GM21526 (cell line): Measurements from ENCODE around the gene GUCY2D.
"Not testable (repeated sequence)": the region's sequence is repeated elsewhere in the genome, so short reads cannot be mapped to it uniquely, and the experiment has no call there.

Experiments used
- ATAC-seq: cut with Tn5 transposase; IDR thresholded peaks from one replicate; pipeline ENCODE4 v1.9.1; 2021; ENCODE audit warnings: moderate library complexity; ENCODE audit not compliant: unreplicated experiment, low FRiP score

GUCY2D gene

DNA sequence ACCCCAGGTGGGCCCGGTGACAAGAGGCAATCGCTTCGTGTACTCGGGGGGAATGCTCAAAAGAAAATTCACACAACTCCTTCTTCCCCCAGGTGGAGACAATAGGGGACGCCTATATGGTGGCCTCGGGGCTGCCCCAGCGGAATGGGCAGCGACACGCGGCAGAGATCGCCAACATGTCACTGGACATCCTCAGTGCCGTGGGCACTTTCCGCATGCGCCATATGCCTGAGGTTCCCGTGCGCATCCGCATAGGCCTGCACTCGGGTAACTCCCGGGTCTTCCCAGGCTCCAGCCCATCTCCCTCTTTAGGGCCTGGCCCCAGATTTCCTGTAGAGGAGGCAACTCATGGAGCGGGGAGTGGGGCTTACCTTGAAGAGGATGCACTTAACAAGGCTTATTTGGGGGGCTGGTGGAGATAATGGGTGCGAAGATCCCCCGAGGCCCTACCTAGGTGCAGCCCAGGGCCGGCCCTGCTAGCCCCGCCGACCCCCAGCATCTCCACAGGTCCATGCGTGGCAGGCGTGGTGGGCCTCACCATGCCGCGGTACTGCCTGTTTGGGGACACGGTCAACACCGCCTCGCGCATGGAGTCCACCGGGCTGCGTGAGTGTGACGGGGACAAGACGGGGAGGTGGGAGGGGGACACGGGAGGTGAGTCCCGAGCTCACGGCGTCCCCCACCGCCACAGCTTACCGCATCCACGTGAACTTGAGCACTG lies 13.0 kb downstream of the GUCY2D start:
- ATAC-seq = no peak

DNA sequence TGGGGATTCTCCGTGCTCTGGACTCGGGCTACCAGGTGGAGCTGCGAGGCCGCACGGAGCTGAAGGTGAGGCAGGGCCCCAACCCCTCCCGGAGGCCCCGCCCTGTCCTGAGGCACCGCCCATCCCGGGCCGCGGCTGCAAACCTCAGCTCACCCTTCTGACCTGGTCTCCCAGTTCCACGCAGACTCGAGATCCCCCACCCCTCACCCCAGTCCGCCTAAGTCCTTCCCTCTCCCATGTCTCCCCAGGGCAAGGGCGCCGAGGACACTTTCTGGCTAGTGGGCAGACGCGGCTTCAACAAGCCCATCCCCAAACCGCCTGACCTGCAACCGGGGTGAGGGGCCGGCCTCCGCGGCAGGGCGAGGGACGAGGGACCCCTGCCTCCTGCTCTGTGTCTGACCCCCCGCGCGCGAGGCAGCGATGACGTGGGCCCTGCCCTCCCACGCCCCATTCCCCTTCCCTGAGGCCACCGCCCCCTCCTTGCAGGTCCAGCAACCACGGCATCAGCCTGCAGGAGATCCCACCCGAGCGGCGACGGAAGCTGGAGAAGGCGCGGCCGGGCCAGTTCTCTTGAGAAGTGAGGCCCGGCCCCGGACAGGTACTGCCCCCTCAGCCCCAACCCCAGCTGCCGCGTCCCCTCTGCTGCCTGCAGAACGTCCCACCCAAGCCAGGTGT lies 13.7 kb downstream of the GUCY2D start:
- ATAC-seq = no peak

DNA sequence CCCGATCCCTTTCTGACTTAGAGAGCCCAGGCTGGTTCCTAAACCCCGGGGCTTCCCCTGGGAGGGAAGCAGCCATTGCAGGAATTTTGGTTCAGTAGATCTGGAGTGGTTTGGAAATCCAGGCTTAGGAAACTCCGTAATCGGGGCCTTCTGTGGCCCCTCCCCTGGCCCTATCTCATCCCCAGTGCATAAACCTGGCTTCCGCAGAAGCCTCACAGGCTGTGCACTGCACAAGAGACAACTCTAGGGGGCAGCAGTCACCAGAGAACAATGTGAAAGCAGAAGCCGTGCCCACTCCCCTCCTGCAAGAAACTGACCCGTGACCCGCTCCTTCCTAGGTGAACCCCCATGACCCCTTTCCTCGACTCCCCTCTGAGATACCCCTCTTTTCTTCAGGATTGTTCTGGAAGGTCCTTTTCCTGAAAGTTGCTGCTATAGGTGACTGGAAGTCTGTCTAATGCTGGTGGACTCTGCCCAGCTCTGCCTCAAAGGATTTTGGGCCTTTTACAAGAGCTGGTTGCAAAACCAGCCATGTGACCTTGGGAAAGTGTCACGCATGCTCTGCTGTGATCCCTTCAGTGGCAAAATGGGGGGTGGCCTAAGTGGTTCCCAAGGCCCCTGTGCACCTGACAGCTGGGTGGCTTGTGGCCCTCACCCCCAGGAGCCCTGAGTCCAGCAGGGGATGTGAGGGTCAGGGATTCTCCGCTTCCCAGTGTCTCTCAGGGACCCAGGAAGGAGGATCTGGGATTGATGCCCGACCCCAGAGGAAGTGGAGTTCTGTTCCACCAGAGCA lies 14.4 kb downstream of the GUCY2D start:
- no peak for ATAC-seq

- ATAC-seq = no peak
Observed at GRCh38 chr17:8018436-8018835, 16.0 kb downstream of the GUCY2D start.

DNA sequence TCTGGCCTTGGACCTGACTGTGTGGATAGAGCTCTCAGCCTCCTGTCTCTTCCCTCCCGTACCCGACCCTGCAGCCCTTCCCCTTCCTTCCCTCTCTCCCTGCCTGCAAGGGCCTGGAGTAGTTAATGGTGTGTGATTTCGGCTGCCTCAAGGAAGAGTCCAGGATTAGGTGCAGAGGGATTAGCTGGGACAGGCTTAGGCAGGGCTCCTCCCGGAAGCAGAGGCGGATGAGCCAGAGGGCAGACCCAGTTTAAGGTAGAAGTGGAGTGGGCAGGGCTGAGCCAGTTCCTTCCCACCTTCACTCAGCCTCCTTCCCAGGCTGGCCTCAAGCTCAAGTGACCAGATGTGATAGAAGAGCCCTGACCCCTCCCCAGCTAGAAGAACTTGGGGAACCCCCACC lies 16.8 kb downstream of the GUCY2D start:
- no peak for ATAC-seq

DNA sequence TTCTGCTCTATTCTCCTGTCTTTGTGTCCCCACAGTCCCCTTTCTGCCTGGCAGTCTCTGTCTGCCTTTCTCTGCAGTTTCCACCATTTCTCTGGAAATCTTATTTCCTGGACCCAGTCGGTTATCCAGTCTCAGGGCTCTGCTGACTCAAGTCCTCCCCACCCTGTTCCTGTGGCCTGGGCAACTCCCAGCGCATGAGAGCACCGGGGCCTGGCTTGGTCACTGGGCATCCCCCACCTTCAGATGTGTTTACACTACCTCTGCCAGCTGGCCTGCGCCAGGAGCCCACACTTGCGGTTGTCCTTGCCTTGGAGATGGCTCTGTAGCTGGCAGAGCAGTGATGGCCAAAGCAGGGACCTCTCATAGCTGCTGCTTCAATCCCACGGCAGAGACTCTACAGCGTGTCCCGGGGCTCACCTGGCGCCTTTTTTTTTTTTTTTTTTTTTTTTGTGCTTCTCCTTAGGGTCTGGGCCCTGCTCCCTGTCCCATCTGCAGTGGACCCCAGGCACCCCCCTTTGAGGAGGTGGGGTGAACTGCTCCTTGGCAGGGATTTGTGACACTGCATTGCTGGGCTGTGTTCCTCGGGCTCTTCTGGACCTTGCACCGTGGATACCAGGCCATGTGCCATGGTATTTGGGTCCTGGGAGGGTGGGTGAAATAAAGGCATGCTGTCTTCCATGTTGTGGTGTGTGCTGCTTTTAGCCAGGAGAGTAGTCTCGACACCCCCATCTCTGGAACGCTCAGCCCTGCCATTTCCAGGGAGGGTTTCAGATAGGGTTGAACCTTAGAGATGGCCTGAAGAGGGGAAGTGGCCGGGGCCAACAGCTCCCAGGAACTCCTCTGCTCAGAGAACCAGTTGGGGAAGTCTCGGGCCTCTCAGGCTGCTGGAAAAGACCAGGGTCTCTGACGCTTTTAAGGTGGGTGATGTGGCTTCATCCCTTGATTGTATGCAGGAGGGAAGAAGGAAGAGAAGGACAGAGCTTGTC lies 17.5 kb downstream of the GUCY2D start:
- ATAC-seq = no peak

DNA sequence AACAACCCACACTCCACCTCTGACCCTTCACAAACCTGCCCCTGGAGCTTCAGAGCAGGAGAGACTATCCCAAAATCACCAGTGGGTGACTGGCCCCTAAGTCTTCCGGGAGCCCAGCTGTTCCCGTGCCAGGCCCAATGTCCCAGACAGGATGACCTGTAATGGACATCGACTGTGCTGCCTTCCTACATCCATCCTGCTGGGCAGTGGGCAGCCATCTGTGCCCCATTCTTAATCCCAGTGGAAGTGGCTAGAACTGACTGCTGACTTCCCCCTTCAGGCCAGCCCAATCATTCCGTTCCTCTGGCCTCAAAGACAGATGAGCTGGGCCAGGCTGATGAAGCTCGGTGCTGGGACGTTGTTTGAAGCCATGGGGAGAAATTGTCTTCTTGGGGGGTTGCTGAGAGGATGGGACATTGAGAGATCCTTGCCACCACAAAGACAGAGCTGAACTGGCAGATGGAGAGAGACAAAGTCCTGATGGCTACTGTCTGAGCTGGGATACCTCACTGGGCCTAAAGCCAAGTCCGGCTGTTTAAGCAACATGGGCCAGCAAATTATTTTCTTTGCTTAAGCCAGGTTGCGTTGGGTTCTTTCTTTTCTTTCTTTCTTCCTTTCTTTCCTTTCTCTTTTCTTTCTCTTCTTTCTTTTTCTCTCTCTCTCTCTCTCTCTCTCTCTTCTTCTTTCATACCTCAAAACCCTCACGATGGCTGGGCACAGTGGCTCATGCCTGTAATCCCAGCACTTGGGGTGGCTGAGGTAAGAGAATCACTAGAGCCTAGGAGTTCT lies 18.6 kb downstream of the GUCY2D start:
- no peak for ATAC-seq

GRCh38 chr17:8021565-8022359 lies 19.3 kb downstream of the GUCY2D start:
- ATAC-seq = no peak

- no peak for ATAC-seq
Observed at GRCh38 chr17:8022360-8023003, 20.1 kb downstream of the GUCY2D start.

GRCh38 chr17:8024161-8024560 lies 21.7 kb downstream of the GUCY2D start:
- not testable (repeated sequence) for ATAC-seq

GRCh38 chr17:8025176-8025911 lies 22.9 kb downstream of the GUCY2D start:
- ATAC-seq = no peak

DNA sequence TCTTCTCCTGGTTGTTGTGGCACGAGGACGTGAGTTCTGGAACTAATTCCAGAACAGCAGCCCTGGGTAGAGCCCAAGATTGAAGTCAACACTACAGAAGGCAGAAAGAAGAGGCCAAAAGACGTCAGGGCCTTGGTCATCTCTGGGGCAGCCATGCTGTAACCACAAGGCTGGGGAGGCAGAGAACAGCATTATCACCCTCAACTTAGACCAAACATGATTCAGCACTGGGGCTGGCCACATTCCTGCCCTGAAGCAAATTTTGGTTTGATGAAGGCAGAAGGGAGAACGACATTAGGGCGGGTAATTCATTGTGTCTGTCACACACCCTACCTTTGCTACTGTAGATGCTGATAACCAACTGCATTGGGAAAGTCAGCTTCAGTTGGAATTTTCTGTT lies 26.7 kb downstream of the GUCY2D start:
- ATAC-seq = no peak

DNA sequence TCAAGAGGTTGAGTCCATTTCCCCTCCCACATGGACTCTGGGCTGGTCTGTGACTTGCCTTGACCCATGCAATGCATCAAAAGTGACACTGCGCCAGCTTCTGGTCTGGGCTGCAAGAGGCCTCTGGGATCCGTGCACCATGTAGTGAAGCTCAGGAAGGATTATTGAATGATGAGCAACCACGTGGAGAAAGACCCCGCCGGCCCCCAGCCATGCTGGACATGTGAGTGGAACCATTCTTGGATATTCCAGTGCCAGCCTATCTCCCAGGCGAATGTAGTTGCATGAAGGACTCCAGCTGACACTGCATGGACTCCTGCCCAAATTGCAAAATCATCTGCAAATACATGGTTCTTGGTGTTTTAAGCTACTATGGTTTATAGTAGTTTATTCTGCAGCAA lies 28.8 kb downstream of the GUCY2D start:
- no peak for ATAC-seq

DNA sequence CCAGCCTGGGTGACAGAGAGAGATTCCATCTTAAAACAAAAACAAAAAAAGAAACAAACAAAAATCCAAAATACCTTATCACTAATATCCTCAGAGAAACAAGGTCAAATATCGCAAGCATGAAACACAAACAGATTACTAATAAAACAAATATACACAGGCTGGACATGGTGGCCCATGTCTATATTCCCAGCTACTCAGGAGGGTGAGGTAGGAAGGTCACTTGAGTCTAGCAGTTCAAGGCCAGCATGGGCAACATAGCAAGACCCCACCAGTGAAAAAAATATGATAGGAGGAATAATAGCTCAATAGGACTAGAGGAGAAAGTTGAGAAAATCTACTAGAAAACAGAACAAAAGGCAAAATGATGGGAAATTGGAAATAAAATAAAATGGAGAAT lies 29.5 kb downstream of the GUCY2D start:
- no peak for ATAC-seq

GRCh38 chr17:8032442-8032841 lies 30.0 kb downstream of the GUCY2D start:
- no peak for ATAC-seq

- no peak for ATAC-seq
Observed at GRCh38 chr17:8038954-8039610, 36.7 kb downstream of the GUCY2D start, which contains the start of gene ALOX15B. TSS of gene ALOX15B (plus strand) at chr17:8039059. CDS start at chr17:8039156, 97 bp downstream.

GRCh38 chr17:8039611-8040168 lies 37.3 kb downstream of the GUCY2D start:
- no peak for ATAC-seq
